ENCODE measurements around the gene GBA2. TPM values are rescaled to one million over a fixed set of nuclear protein-coding genes. Genes with fewer than 3 reads are reported as not detected.

Gene GBA2
- total RNA-seq, 1 donor from 2014 or later = 130 TPM

DNA sequence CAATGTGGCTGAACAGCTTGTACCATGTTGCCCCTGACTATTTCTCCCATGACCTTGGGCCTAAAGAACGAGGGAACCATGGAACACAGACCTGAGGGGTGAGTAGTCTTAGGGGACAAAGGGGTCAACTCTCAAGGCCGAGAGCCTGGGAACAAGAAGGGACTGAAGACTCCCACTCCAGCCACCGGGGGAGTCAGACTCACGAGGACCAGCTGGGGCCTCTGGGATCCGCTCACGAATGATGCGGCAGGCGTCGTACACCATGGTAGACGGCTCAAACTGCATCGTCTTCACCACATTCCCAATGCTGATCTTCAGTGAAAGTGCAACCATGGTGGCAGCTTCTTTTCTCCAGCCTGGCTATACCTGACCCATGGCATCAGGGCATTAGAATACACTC, 23.7 kb downstream of the GBA2 start:
- H3K9me3 Mint-ChIP-seq (ENCODE audit: low read depth) = no peaks in the 10 kb centered on the region
- H3K36me3 Mint-ChIP-seq (ENCODE audit: insufficient read depth) = peaks cover 19% of the 10 kb centered on the region
- no peak overlapping the region for H3K27ac Mint-ChIP-seq
- no peaks in the 10 kb centered on the region for H3K27me3 Mint-ChIP-seq
- peaks cover 4% of the 10 kb centered on the region for H3K4me1 Mint-ChIP-seq (ENCODE audit: low read depth)
- no peak overlapping the region for H3K4me3 Mint-ChIP-seq (ENCODE audit: low read depth)
- no peak for DNase-seq (ENCODE audit: low spot score, unreplicated experiment)
- TF ChIP-seq, protein P1, sequence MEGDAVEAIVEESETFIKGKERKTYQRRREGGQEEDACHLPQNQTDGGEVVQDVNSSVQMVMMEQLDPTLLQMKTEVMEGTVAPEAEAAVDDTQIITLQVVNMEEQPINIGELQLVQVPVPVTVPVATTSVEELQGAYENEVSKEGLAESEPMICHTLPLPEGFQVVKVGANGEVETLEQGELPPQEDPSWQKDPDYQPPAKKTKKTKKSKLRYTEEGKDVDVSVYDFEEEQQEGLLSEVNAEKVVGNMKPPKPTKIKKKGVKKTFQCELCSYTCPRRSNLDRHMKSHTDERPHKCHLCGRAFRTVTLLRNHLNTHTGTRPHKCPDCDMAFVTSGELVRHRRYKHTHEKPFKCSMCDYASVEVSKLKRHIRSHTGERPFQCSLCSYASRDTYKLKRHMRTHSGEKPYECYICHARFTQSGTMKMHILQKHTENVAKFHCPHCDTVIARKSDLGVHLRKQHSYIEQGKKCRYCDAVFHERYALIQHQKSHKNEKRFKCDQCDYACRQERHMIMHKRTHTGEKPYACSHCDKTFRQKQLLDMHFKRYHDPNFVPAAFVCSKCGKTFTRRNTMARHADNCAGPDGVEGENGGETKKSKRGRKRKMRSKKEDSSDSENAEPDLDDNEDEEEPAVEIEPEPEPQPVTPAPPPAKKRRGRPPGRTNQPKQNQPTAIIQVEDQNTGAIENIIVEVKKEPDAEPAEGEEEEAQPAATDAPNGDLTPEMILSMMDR (IDR thresholded peaks at IDR 0.05; ENCODE audit: unreplicated experiment) = no peak

DNA sequence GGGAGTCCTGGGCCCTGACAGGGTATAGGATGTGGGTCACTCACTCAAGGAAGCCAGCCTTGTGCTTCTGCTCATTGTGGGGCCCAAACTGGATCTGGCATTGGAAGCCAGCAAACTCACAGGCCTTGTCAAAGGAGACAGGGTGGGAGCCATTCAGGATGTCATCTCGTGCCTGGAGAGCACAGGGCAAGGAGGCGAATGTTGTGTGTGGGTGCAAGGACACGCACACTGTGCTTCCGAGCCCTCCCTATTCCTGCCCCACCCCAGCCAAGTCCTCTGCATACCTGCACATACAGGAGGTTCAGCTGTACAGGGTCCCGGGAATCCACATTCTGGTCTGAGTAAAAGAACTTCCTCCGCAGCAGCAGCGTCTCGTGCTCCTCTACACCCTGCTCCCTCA, 25.1 kb downstream of the GBA2 start:
- no peak for DNase-seq (ENCODE audit: low spot score, unreplicated experiment)
- TF ChIP-seq, protein P1 (IDR thresholded peaks at IDR 0.05; ENCODE audit: unreplicated experiment) = no peak
- Mint-ChIP-seq H3K27ac (no peak overlapping the region), H3K9me3 (ENCODE audit: low read depth) (no peaks in the 10 kb centered on the region), H3K4me1 (ENCODE audit: low read depth) (peaks cover 4% of the 10 kb centered on the region), H3K4me3 (ENCODE audit: low read depth) (no peak overlapping the region), H3K27me3 (no peaks in the 10 kb centered on the region), H3K36me3 (ENCODE audit: insufficient read depth) (peaks cover 25% of the 10 kb centered on the region)

DNA sequence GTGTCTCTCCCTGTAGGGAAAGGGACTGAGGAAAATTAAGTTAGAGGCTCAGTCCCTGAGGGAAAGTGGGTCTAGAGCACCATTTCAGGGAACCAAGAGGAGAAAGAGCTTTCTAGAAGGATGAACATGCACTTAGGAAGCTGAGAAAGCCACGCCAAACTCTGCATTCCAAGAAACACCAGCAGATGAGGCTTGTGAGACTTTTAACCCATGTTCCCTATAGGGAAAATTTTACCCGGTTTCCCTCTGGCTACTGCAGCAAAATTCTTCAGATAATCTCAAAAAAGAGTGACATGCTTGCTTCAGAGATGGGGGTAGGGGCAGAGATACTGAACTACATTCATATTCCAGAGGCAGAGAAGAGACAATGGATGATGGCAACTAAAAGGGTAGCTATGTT, 25.6 kb downstream of the GBA2 start:
- Mint-ChIP-seq H3K36me3 (ENCODE audit: insufficient read depth) (peaks cover 25% of the 10 kb centered on the region), H3K27me3 (no peaks in the 10 kb centered on the region), H3K4me3 (ENCODE audit: low read depth) (no peak overlapping the region), H3K4me1 (ENCODE audit: low read depth) (peaks cover 4% of the 10 kb centered on the region), H3K27ac (no peak overlapping the region), H3K9me3 (ENCODE audit: low read depth) (no peaks in the 10 kb centered on the region)
- DNase-seq (ENCODE audit: low spot score, unreplicated experiment) = no peak
- TF ChIP-seq, protein P1 (IDR thresholded peaks at IDR 0.05; ENCODE audit: unreplicated experiment) = no peak

DNA sequence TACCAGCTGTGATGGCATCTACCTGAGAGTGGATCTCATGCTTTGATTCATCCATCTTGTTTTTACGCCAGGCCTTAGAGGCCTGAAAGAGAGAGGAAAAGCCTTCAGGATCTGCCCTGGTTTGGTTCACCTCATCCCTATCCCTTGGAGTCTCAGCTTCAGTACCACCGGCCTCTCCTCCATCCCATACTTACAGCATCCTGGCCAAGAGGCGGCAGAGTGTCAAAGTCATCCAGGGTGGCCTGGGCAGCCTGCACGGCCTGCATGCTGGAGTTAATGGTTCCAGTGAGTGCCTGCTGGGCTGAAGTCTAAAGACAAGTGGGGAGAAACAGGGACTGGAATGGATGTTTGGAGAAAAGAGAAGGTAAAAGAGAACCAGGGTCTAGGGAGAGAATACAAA, 29.5 kb downstream of the GBA2 start:
- no peak for DNase-seq (ENCODE audit: low spot score, unreplicated experiment)
- no peaks in the 10 kb centered on the region for H3K27me3 Mint-ChIP-seq
- no peak overlapping the region for H3K27ac Mint-ChIP-seq
- no peak overlapping the region for H3K4me3 Mint-ChIP-seq (ENCODE audit: low read depth)
- no peaks in the 10 kb centered on the region for H3K9me3 Mint-ChIP-seq (ENCODE audit: low read depth)
- no peaks in the 10 kb centered on the region for H3K4me1 Mint-ChIP-seq (ENCODE audit: low read depth)
- H3K36me3 Mint-ChIP-seq (ENCODE audit: insufficient read depth) = peaks cover 30% of the 10 kb centered on the region
- TF ChIP-seq, protein P1 (IDR thresholded peaks at IDR 0.05; ENCODE audit: unreplicated experiment) = no peak

DNA sequence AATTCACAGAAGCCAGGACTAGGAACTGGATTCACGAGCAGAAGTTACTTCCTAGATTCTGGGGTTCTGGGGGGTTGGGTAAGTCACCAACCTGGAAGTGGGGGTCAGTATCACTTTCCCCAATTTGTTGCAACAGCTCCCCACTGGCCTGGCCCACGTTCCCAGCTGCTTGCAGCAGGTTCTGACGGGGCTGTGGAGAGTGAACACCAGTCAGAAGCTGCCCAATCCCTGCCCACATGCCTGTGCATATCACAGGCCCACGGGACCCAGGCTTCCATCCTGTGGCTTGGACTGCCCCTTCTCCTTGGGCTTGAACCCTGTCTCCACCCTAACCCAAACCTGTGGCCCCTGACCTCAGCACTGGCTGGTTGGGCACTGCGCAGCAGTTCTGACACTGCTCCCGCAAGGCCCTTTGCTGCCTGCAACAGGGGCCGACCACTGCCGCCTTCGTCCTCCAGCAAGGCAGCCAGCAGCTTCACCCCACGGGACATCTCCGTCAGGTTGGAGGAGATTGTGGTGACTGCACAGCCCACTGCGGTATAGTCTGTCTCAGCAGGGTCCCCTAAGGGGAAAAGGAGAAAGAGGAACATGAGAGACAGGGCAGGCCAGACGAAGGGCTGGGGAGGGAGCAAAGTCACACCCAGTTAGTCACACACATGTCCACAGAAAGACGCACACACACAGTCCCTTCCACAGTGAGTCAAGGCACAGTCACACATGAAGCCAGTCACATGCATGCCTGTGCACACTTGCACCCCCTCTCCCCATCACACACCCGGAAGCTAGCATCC, 30.1 kb downstream of the GBA2 start:
- Mint-ChIP-seq H3K27me3 (no peaks in the 10 kb centered on the region), H3K4me1 (ENCODE audit: low read depth) (no peaks in the 10 kb centered on the region), H3K27ac (no peak overlapping the region), H3K9me3 (ENCODE audit: low read depth) (no peaks in the 10 kb centered on the region), H3K36me3 (ENCODE audit: insufficient read depth) (peaks cover 29% of the 10 kb centered on the region), H3K4me3 (ENCODE audit: low read depth) (no peak overlapping the region)
- DNase-seq (ENCODE audit: low spot score, unreplicated experiment) = no peak
- TF ChIP-seq, protein P1 (IDR thresholded peaks at IDR 0.05; ENCODE audit: unreplicated experiment) = no peak

All from progenitor cell of endocrine pancreas (in vitro differentiated cells).